Calu3 (cell line): ENCODE results near the gene EPB42. TPM values are rescaled to one million over a fixed set of nuclear protein-coding genes. Genes with fewer than 3 reads are reported as not detected.
"Not testable (repeated sequence)": the region's sequence is repeated elsewhere in the genome, so short reads cannot be mapped to it uniquely, and the experiment has no call there.

ENCODE experiments used
- BruUV-seq: library from RNA; stranded (reverse); fragments of 400-500 nt; replicated peaks from 2 replicates; lab custom pipeline; 2021; lab: Mats Ljungman, UMichigan
- CTCF ChIA-PET: fragments of 300-600 bp; sonication (Branson Sonifier 250); formaldehyde crosslinking; loops from one replicate; lab custom pipeline; 2022; ENCODE audit warnings: antibody characterized with exemption; lab: Charles Lee
- DNase-seq: peaks from one replicate; pipeline ENCODE4 v3.0.0; 2022
- H3K27ac Mint-ChIP-seq: one replicate; pipeline ENCODE4 v1.8.0; 2022; ENCODE audit warnings: mixed read lengths; ENCODE audit not compliant: unreplicated experiment
- H3K27me3 Mint-ChIP-seq: one replicate; pipeline ENCODE4 v1.8.0; 2022; ENCODE audit warnings: mixed read lengths; ENCODE audit not compliant: unreplicated experiment
- H3K36me3 Mint-ChIP-seq: one replicate; pipeline ENCODE4 v1.8.0; 2022; ENCODE audit warnings: mild to moderate bottlenecking, moderate library complexity, mixed read lengths; ENCODE audit not compliant: insufficient read depth, unreplicated experiment
- H3K4me1 Mint-ChIP-seq: one replicate; pipeline ENCODE4 v1.8.0; 2022; ENCODE audit warnings: mild to moderate bottlenecking, low read depth, mixed read lengths; ENCODE audit not compliant: unreplicated experiment
- H3K4me3 Mint-ChIP-seq: one replicate; pipeline ENCODE4 v1.8.0; 2022; ENCODE audit warnings: mild to moderate bottlenecking, low read depth, moderate library complexity, mixed read lengths; ENCODE audit not compliant: unreplicated experiment
- H3K9me3 Mint-ChIP-seq: one replicate; pipeline ENCODE4 v1.8.0; 2022; ENCODE audit warnings: low read depth, mixed read lengths; ENCODE audit not compliant: unreplicated experiment
- intact Hi-C: fragments of 100-400 bp; cut with micrococcal nuclease; formaldehyde crosslinking; loops from one replicate; pipeline ENCODE4 v1.10.0; 2022; ENCODE audit not compliant: unreplicated experiment
- total RNA-seq: library from RNA; stranded (reverse); gene quantifications from 2 replicates; pipeline ENCODE4 v1.2.3, GENCODE V29; 2022
- TF ChIP-seq, protein P1 (sequence below): fragments of 200-600 bp; IDR thresholded peaks from one replicate; pipeline ENCODE4 v1.8.0; 2022; ENCODE audit warnings: antibody characterized with exemption; ENCODE audit not compliant: unreplicated experiment

EPB42 gene
- total RNA-seq, 1 experiment from 2014 or later: not detected

DNA sequence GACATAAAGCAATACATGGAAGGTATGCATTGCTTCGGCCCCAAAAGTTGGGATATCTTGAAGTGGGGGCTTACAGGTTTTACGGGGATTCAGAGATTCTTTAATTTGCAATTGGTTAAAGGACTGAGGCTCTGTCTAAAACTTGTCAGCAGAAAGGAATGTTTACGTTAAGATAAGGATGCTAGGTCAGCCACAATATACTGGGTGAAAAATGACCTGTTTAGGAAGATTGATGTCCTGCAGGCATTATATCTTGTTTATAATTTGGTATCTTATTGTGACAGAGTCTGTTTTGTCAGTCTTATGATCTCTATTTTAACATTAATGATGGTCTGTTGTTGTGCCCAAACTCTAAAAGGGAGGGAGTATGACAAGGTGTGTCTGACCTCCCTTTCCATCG lies 50.9 kb downstream of the EPB42 start:
- Mint-ChIP-seq H3K36me3 (peaks cover 4% of the 10 kb centered on the region), H3K27ac (no peak overlapping the region), H3K27me3 (no peaks in the 10 kb centered on the region), H3K9me3 (no peaks in the 10 kb centered on the region), H3K4me1 (no peaks in the 10 kb centered on the region), H3K4me3 (no peak overlapping the region)
- DNase-seq: no peak
- CTCF ChIA-PET: no interaction called here
- TF ChIP-seq, protein P1, sequence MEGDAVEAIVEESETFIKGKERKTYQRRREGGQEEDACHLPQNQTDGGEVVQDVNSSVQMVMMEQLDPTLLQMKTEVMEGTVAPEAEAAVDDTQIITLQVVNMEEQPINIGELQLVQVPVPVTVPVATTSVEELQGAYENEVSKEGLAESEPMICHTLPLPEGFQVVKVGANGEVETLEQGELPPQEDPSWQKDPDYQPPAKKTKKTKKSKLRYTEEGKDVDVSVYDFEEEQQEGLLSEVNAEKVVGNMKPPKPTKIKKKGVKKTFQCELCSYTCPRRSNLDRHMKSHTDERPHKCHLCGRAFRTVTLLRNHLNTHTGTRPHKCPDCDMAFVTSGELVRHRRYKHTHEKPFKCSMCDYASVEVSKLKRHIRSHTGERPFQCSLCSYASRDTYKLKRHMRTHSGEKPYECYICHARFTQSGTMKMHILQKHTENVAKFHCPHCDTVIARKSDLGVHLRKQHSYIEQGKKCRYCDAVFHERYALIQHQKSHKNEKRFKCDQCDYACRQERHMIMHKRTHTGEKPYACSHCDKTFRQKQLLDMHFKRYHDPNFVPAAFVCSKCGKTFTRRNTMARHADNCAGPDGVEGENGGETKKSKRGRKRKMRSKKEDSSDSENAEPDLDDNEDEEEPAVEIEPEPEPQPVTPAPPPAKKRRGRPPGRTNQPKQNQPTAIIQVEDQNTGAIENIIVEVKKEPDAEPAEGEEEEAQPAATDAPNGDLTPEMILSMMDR: no peak
- no TSS peak for BruUV-seq
- intact Hi-C loops: no loop called here

GRCh38 chr15:43168192-43169107 lies 52.4 kb downstream of the EPB42 start:
- DNase-seq: no peak
- no peak overlapping the region for H3K27ac Mint-ChIP-seq
- H3K27me3 Mint-ChIP-seq: no peaks in the 10 kb centered on the region
- peaks cover 4% of the 10 kb centered on the region for H3K36me3 Mint-ChIP-seq
- TF ChIP-seq, protein P1: no peak
- no TSS peak for BruUV-seq
- intact Hi-C loops: no loop called here
- CTCF ChIA-PET: no interaction called here
- H3K4me3 Mint-ChIP-seq: no peak overlapping the region
- no peaks in the 10 kb centered on the region for H3K9me3 Mint-ChIP-seq
- no peaks in the 10 kb centered on the region for H3K4me1 Mint-ChIP-seq

DNA sequence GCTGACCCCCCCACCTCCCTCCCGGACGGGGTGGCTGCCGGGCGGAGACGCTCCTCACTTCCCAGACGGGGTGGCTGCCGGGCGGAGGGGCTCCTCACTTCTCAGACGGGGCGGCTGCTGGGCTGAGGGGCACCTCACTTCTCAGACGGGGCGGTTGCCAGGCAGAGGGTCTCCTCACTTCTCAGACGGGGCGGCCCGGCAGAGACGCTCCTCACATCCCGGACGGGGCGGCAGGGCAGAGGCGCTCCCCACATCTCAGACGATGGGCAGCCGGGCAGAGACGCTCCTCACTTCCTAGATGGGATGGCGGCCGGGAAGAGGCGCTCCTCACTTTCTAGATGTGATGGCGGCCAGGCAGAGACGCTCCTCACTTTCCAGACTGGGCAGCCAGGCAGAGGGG lies 53.6 kb downstream of the EPB42 start:
- H3K27ac Mint-ChIP-seq, intact Hi-C loops, H3K27me3 Mint-ChIP-seq, BruUV-seq, H3K4me1 Mint-ChIP-seq, H3K4me3 Mint-ChIP-seq, H3K9me3 Mint-ChIP-seq, H3K36me3 Mint-ChIP-seq, CTCF ChIA-PET, DNase-seq: not testable (repeated sequence)

DNA sequence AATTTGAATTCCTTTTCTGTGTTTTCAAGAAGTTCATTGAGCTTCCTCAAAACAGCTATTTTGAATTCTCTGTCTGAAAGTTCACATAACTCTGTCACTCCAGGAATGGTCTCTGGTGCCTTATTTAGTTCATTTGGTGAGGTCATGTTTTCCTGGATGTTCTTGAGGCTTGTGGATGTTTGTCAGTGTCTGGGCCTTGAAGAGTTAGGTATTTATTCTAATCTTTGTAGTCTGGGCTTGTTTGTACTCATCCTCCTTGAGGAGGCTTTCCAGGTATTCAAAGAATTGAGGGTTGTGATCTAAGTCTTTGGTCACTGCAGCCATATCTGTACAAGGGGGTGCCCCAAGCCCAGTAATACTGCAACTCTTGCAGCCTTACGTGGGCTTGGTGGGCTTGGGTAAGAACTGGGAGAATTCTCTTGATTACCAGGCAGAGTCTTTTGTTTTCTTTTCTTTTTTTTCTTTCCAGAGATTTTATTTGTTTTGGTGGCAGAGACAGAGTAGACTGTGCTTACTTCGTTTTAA lies 55.0 kb downstream of the EPB42 start:
- CTCF ChIA-PET: no interaction called here
- TF ChIP-seq, protein P1: no peak
- Mint-ChIP-seq H3K9me3 (no peaks in the 10 kb centered on the region), H3K4me1 (no peaks in the 10 kb centered on the region), H3K27ac (no peak overlapping the region), H3K36me3 (peaks cover 4% of the 10 kb centered on the region), H3K4me3 (no peak overlapping the region), H3K27me3 (no peaks in the 10 kb centered on the region)
- no peak for DNase-seq
- BruUV-seq: no TSS peak
- intact Hi-C loops: no loop called here

GRCh38 chr15:43153269-43153668 lies 67.5 kb downstream of the EPB42 start:
- H3K4me1 Mint-ChIP-seq: no peaks in the 10 kb centered on the region
- BruUV-seq: no TSS peak
- H3K9me3 Mint-ChIP-seq: no peaks in the 10 kb centered on the region
- TF ChIP-seq, protein P1: no peak
- H3K27me3 Mint-ChIP-seq: no peaks in the 10 kb centered on the region
- no peak overlapping the region for H3K4me3 Mint-ChIP-seq
- no peak for DNase-seq
- CTCF ChIA-PET: no interaction called here
- no peak overlapping the region for H3K27ac Mint-ChIP-seq
- peaks cover 5% of the 10 kb centered on the region for H3K36me3 Mint-ChIP-seq
- intact Hi-C loops: no loop called here
